HG02938 (cell line): Measurements from ENCODE around the gene SLC12A8.

Experiments
- ATAC-seq: cut with Tn5 transposase; IDR thresholded peaks from one replicate; pipeline ENCODE4 v1.9.1; 2021; ENCODE audit warnings: mild to moderate bottlenecking, moderate library complexity; ENCODE audit not compliant: unreplicated experiment

Gene SLC12A8

GRCh38 chr3:125214738-125215137 is 2.2 kb upstream of the SLC12A8 start:
- ATAC-seq, result no peak

DNA sequence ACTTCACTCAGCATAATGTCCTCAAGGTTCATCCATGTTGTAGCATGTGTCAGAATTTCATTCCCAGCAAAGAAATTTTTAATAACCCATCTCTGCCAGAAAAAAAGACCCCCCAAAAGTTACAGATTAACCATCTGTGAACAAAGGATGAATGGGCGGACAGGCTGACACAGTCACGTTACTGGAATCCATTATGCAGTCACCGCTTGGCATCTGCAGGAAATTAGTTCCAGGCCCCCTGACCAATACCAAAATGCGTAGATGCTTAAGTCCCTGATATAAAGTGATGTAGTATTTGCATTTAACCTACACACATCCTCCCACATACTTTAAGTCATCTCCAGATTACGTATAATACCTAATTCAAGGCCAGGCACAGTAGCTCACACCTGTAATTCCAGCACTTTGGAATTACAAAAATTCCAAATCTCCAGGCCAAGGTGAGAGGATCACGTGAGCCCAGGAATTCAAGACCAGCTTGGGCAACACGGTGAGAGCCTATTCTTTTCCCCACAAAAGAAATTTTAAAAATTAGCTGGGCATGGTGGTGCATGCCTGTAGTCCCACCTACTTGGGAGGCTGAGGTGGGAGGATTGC is 1.5 kb upstream of the SLC12A8 start:
- no peak for ATAC-seq

DNA sequence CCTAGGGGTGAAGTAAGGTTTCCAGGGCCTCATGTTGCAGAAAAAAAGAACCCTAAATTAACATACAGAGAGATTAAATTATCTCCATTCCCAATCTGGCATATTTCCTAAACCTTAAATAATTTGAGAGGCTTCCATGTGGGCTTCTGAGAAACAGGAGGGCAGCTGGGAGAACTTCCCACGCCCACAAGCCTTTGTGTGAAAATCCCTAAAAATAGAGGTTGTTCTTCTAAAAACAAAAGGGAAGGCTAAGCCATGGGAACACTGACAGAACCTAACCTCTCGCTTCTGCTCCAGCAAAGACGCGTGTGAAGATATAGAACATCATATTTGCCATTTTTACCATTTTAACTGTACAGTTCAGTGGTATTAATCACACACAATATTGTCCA is 812 bp upstream of the SLC12A8 start:
- no peak for ATAC-seq

DNA sequence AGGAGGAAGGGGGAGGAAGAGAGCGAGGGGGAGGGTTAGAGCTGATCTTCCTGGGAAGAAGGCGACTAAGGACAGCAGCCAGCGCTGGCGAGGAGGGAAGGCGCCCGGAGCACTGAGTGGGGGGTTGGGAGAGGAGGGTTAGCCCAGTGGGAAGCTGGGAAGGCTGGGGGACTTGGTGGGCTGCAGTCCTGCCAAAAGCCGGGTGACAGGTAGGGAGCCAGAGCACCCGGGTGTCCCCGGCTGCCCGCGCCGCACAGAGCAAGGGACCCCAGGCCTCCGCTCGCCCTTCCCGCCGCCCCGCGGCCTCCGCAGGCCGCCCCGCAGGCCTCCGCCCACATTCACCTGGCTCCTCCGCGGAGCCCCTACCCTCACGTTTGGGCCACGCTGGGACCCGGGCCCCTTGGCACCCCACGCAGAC is 448 bp downstream of the SLC12A8 start:
- ATAC-seq, result no peak

GRCh38 chr3:125211523-125212090 is 941 bp downstream of the SLC12A8 start:
- ATAC-seq, result no peak

GRCh38 chr3:125207949-125208568 is 4.5 kb downstream of the SLC12A8 start:
- ATAC-seq, result no peak

- no peak for ATAC-seq
Observed at GRCh38 chr3:125207507-125207906, 5.0 kb downstream of the SLC12A8 start.

DNA sequence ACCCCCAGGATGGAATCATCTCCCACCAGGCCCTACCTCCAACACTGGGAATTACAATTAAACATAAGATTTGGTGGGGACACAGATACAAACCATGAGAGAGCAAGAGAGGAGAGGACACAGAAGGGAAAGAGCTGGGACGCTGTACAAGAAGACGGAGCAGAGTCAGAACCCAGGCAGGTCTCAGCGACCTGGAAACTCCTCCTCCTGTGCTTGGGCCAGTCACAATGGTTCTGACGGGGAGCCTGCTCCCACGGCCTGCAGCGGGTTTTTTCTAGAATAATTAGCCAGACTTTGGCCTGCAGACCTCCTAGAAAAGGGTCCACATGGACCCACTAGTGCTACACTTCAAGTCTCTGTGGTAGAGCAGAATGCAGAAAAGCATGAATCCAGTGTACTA is 5.6 kb downstream of the SLC12A8 start:
- ATAC-seq, result no peak

DNA sequence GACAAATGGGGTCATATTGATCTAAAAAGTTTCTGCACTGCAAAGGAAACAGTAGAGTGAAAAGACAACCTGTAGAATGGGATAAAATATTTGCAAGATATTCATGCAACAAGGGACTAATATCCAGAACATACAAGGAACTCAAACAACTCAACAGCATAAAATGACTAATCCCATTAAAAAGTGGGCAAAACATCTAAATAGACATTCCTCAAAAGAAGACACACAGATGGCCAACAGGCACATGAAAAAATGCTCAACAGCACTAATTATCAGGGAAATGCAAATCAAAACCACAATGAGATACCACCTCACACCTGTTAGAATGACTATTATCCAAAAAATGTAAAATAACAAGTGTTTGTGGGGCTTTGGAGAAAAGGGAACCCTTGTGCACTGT is 8.8 kb downstream of the SLC12A8 start:
- no peak for ATAC-seq

- no peak for ATAC-seq
Observed at GRCh38 chr3:125202197-125202596, 10.4 kb downstream of the SLC12A8 start.

- peak; percentile 78 for ATAC-seq
Observed at GRCh38 chr3:125200731-125201139, 11.8 kb downstream of the SLC12A8 start.

DNA sequence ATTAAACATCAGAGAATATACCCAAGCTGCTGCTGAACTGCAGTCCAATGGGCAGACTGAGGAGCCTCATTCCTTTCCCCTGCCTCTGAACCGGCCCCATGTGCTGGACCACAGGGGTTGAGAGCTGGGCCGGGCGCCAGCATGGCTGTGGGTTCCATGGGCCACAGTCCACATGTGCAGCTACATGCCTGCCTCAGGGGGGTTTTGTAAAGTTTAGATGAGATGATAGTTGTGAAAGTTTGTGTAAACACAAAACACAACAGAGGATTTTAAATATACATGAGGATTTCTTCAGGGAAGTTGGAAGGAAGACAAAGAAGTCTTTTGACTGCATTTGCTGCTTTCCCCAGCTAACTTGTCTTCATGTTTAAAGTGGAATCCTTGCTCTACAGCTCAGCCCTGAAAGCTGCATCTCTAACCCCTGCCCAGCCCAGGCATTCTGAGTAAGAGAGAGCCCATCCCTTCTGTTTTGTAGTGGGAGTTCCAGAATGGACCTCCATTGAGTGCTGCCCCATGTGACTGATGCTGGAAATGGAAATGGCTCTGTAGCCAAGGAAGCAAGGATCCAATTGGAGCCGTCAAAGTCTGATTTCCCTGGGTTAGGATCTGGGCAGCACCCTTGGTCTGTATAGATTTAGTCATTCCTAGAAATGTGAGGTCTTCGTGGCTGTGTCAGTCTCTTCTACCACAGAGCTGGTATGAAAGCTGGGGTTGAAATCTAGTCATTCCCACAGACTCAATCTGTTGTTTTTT is 17.5 kb downstream of the SLC12A8 start:
- ATAC-seq, result no peak

- no peak for ATAC-seq
Observed at GRCh38 chr3:125194061-125194848, 18.3 kb downstream of the SLC12A8 start.

DNA sequence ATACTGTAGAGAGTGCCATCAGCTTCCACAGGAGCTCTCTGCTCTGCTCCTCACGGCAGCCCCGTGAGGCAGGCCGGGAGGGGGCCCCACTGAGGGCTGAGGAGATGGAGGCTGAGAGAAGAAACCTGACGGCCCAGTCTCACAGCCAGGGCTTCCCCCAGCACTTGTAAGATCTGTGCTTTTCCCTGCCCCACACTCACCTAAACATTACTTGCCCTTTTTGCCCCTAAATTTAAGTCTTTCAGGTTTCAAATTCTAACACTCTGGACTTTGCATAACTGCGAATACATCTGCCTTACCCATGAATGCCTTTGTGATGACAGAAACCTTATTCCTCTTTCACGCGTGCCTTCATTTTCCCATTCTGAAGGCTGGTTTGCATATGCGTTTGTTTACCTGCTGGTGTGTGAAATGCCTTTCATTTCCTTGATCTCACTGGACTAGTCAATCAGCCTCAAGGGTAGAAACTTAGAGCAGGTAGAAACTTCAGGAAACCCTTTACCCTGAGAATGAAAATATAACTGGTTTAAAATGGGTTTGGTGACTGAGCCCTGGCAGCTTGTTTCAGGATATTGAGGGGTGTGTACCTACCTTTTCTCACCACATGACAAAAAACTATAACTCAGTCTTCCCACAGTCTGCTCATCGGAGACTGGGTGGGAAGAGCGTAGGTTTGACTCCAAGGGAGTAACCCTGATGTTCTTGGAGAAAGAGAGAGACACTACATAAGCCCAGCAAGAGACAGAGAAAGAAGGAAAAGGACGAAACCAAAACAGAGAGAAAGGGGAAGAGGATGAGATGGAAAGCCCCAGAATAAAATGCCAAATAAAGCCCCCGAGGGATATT is 20.1 kb downstream of the SLC12A8 start:
- no peak for ATAC-seq

DNA sequence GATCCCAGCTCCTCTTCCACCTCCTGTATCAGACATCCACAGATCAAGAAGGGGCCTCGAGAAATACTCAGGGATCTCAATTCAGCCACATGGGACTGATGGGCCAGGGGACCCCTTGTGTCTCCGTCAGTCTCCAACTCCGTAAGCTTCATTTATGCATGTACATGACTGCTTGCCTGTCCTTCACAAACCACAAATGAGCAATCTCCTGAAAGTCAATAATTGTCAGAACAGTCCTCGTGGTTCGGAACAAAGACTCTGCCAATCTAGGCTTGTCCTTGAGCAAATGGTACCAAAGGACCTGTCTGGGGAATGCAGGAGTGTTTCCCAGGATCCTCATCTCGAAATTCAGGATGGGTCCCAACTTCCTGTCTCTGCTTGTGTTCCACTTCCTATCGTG is 20.8 kb downstream of the SLC12A8 start:
- no peak for ATAC-seq

- no peak for ATAC-seq
Observed at GRCh38 chr3:125191256-125191655, 21.3 kb downstream of the SLC12A8 start.

- ATAC-seq, result no peak
Observed at GRCh38 chr3:125190786-125191185, 21.8 kb downstream of the SLC12A8 start.

- no peak for ATAC-seq
Observed at GRCh38 chr3:125189378-125190165, 23.0 kb downstream of the SLC12A8 start.

GRCh38 chr3:125188955-125189354 is 23.6 kb downstream of the SLC12A8 start:
- no peak for ATAC-seq

- no peak for ATAC-seq
Observed at GRCh38 chr3:125187599-125187910, 25.0 kb downstream of the SLC12A8 start.
